Measurements from ENCODE around the gene PRR33.

DNA sequence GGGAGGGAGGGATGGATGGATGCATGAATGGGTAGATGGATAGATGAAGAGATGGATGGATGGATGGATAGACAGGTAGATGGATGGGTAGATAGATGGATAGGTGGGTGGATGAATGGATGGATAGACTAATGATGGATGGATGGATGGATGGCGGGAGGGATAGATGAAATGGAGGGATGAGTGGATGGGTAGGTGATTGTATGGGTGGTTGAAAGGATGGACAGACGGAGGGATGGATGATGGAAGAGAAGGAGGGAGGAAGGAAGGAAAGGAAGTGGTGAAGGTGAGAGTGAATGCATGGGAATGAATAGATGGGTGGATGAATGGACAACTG is 24.1 kb upstream of the PRR33 start:
- TF ChIP-seq EP300 (IDR thresholded peaks at IDR 0.05) (no peak), POLR2A (IDR thresholded peaks at IDR 0.05) (no peak), CTCF (IDR thresholded peaks at IDR 0.05) (no peak)
